HG03064 (cell line): ENCODE data around the gene IRGC.

Experiments
- ATAC-seq: cut with Tn5 transposase; IDR thresholded peaks from one replicate; pipeline ENCODE4 v1.9.1; 2021; ENCODE audit warnings: low read depth; ENCODE audit not compliant: unreplicated experiment

Gene IRGC

GRCh38 chr19:43720936-43721335 lies 5.1 kb downstream of the IRGC start:
- no peak for ATAC-seq

- ATAC-seq = no peak
These were observed 5.7 kb downstream of the IRGC start for GRCh38 chr19:43721469-43722048.

- ATAC-seq = no peak
These were observed 7.7 kb downstream of the IRGC start for GRCh38 chr19:43723588-43723987.

- no peak for ATAC-seq
These were observed 9.0 kb downstream of the IRGC start for GRCh38 chr19:43724896-43725295.

- ATAC-seq = no peak
These were observed 9.6 kb downstream of the IRGC start for GRCh38 chr19:43725468-43725867.

- no peak for ATAC-seq
These were observed 11.1 kb downstream of the IRGC start for GRCh38 chr19:43726736-43727592.

GRCh38 chr19:43727593-43727853 lies 11.6 kb downstream of the IRGC start:
- ATAC-seq = no peak

- no peak for ATAC-seq
These were observed 14.0 kb downstream of the IRGC start for GRCh38 chr19:43729919-43730318.

- no peak for ATAC-seq
These were observed 15.5 kb downstream of the IRGC start for GRCh38 chr19:43731346-43731745.

- no peak for ATAC-seq
These were observed 16.0 kb downstream of the IRGC start for GRCh38 chr19:43731846-43732245.

GRCh38 chr19:43735013-43735412 lies 19.1 kb downstream of the IRGC start:
- no peak for ATAC-seq

GRCh38 chr19:43735957-43736356 lies 20.1 kb downstream of the IRGC start:
- no peak for ATAC-seq

GRCh38 chr19:43738780-43739211 lies 22.9 kb downstream of the IRGC start:
- ATAC-seq = no peak

GRCh38 chr19:43739439-43740235 lies 23.8 kb downstream of the IRGC start:
- no peak for ATAC-seq

GRCh38 chr19:43741075-43741825 lies 25.4 kb downstream of the IRGC start:
- no peak for ATAC-seq

GRCh38 chr19:43743059-43743458 lies 27.2 kb downstream of the IRGC start:
- no peak for ATAC-seq

GRCh38 chr19:43747557-43748204 lies 31.8 kb downstream of the IRGC start:
- no peak for ATAC-seq

GRCh38 chr19:43748205-43748594 lies 32.3 kb downstream of the IRGC start:
- no peak for ATAC-seq

- ATAC-seq = no peak
These were observed 32.8 kb downstream of the IRGC start for GRCh38 chr19:43748685-43749084.

GRCh38 chr19:43749152-43749551 lies 33.3 kb downstream of the IRGC start:
- ATAC-seq = no peak
